Activated T-cell treated with anti-CD3 and anti-CD28 coated beads for 48 hours (primary cell): ENCODE measurements around the gene TMX4.
"Not testable (repeated sequence)": the region's sequence is repeated elsewhere in the genome, so short reads cannot be mapped to it uniquely, and the experiment has no call there.

ENCODE experiments used
- DNase-seq: peaks from one replicate; pipeline ENCODE4 v3.0.0-alpha.2; 2020; ENCODE audit warnings: low read depth

TMX4 gene

GRCh38 chr20:7967199-7967844, 52.2 kb downstream of the TMX4 start:
- no peak for DNase-seq

- DNase-seq, result no peak
Observed at GRCh38 chr20:7966176-7966575, 53.4 kb downstream of the TMX4 start.

- DNase-seq, result no peak
Observed at GRCh38 chr20:7959484-7959883, 60.1 kb downstream of the TMX4 start.

- not testable (repeated sequence) for DNase-seq
Observed at GRCh38 chr20:7956561-7956960, 63.0 kb downstream of the TMX4 start.

GRCh38 chr20:7950387-7950786, 69.2 kb downstream of the TMX4 start:
- no peak for DNase-seq

- no peak for DNase-seq
Observed at GRCh38 chr20:7943891-7944290, 75.7 kb downstream of the TMX4 start.

GRCh38 chr20:7940341-7940740, 79.2 kb downstream of the TMX4 start, which contains the start of gene HAO1:
TSS of gene HAO1 (minus strand) at chr20:7940458. CDS start at chr20:7940422, 36 bp downstream.
- no peak for DNase-seq

GRCh38 chr20:7939663-7940062, 79.9 kb downstream of the TMX4 start:
- no peak for DNase-seq

GRCh38 chr20:7938058-7938457, 81.5 kb downstream of the TMX4 start:
- no peak for DNase-seq

GRCh38 chr20:7937328-7937727, 82.2 kb downstream of the TMX4 start:
- no peak for DNase-seq

- no peak for DNase-seq
Observed at GRCh38 chr20:7935027-7935551, 84.5 kb downstream of the TMX4 start.

- DNase-seq, result no peak
Observed at GRCh38 chr20:7933346-7933745, 86.2 kb downstream of the TMX4 start.

GRCh38 chr20:7930343-7930742, 89.2 kb downstream of the TMX4 start:
- no peak for DNase-seq
